Endothelial cell of hepatic sinusoid (primary cell): ENCODE results near the gene ATP6V1F.

Experiments
- in situ Hi-C: cut with HindIII; loops from 2 replicates; pipeline ENCODE4 v1.10.0; 2017; ENCODE audit warnings: low sequenced_read_pairs

The ATP6V1F gene

GRCh38 chr7:128894101-128894440 is 31.4 kb downstream of the ATP6V1F start:
- in situ Hi-C loops = no loop called here

GRCh38 chr7:128895320-128895719 is 32.7 kb downstream of the ATP6V1F start:
- in situ Hi-C loops = no loop called here

DNA sequence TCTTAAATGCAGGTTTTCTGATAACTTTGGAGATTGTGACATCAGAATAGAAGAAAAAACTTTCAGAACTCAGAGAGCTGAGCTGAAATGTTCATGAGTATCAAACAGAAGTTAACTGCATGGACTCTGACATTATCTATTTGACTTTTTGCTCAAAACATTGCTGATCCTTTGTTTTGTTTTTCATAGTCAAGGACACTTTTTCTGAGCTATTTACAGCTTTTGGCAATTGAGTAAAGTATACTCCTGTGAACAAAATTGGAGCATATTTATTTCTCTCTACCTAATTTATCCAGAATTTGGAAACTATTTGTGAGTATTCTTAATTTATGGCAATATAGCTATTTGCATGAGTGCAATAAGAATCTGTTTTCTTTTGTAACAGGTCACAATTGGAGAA is 36.7 kb downstream of the ATP6V1F start:
- in situ Hi-C loops = no loop called here

DNA sequence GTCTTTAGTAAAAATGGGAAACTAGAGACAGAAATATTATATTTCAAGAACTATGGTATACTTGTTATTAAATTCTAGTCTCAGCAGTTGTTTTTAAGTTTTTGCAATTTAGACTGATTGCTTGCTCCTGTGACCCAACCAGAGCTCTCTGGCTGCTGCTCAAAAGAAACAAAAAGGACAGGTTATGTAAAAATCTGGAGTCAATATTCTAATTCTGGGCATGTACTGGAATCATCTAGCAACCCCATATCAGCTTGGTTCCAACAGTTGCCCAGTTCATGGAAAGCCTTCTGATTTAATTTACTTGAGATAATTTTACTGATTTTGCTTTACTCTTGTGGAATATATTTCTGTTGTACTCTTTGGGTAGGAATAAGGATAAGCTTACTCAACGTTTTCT is 37.6 kb downstream of the ATP6V1F start:
- in situ Hi-C loops = no loop called here

- in situ Hi-C loops = no loop called here
Measured at GRCh38 chr7:128902761-128903585, 40.3 kb downstream of the ATP6V1F start.

DNA sequence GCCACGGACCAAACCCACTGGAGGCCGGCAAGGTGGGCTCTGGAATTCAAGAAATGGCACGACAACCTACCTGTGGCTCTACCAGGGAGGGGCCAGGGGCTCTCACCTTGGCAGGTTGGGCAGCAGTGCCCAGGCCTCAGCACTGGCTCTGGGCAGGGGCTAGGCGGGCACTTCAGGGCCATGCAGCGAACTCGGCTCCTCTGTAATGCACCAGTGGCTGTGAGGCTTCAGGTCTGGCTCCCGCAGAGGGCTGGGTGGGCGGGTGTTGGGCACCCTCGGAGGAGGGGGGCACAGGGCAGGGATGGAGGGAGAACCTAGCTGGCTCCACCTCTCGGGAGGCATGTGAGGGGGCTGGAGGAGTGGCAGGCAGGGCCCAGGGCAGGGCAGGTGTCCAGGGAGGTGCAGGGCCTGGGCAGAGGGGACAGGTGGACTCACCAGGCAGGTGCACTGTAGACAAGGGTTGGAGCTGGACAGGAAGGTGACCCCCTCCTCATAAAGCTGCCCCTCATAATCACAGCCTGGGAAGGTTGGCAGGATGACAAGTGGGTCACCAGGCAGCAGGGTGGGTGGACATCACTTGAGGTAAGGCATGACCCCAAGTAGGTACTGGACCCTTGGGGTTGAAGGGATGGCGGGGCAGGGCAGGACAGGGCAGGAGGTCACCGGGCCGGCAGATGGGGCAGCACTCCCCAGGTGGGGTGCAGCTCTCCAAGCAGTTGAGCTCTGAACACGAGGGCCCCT is 41.1 kb downstream of the ATP6V1F start:
- in situ Hi-C loops = no loop called here

DNA sequence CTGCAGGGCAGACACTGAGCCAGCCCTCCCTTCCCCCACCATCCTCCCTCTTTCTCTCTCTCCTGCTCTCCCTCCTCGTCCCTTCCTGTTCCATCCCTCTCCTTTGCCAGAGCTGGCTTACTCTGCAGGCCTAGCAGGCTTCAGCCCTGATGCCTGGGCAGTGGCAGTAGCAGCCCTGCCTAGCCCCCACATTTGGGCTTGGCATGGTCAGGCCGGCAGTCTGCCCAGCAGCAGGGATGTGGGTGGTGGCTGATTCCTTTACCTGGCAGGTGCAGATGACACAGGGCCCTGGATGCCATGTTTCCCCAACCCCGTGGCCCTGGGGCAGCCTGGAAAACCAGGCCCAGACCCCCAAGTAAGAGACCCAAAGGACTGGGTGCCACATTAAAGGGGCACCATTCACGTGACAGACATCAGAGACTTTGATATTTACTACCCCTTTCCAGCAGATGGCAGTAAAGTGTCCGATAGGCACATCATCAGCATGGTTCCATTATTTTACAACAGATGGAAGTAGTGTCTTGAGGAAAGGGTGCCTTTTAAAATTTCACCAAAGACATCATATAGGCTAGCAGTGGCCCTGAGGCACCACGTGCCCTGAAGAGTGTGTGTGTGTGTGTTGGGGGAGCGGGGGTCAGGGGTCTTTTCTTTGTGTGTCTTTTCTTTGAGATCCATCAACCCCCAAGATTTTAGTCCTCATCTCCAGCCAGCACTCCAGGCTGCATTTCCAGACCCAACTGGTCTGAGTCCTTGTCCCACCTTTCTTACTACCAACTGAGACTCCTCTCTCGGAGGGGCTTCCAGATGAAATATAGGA is 41.9 kb downstream of the ATP6V1F start:
- in situ Hi-C loops = no loop called here

- in situ Hi-C loops = no loop called here
Measured at GRCh38 chr7:128906001-128906765, 43.5 kb downstream of the ATP6V1F start.

DNA sequence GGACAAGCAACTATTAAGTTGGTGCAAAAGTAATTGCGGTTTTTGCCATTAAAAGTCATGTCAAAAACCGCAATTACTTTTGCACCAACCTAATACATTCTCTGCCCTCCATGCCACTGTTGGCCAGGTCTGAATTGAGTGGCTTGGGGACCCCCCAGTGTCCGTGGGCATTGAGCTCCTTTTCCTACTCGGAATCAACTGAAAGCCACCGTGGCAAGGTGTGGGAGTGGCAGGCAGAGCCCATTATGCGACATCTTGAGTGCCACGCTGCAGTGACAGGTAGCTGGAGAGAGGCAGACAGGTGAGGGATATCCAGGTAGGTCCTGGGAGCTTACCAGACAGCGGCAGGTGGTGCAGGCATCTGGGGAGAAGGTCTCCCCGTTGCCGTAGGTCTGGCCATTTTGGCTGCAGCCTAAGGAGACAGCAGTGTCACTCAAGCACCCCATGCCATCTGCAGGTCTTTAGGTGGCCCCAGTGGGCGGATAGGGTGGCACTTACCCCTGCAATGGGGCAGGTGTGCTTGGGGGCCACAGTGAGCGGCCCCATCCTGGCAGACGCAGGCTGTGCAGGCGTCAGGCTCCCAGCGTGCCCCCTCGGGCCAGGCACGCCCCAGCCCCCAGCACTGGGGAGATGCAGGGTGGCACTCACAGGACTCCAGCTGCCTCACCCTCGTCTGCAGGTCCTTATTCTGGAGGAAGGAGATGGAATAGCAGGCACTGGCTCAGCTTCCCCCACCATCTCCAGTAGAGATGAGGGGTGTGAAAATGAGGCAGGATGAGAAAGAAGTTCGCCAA is 44.3 kb downstream of the ATP6V1F start:
- in situ Hi-C loops = no loop called here

- in situ Hi-C loops = no loop called here
Measured at GRCh38 chr7:128908750-128909624, 46.3 kb downstream of the ATP6V1F start.

DNA sequence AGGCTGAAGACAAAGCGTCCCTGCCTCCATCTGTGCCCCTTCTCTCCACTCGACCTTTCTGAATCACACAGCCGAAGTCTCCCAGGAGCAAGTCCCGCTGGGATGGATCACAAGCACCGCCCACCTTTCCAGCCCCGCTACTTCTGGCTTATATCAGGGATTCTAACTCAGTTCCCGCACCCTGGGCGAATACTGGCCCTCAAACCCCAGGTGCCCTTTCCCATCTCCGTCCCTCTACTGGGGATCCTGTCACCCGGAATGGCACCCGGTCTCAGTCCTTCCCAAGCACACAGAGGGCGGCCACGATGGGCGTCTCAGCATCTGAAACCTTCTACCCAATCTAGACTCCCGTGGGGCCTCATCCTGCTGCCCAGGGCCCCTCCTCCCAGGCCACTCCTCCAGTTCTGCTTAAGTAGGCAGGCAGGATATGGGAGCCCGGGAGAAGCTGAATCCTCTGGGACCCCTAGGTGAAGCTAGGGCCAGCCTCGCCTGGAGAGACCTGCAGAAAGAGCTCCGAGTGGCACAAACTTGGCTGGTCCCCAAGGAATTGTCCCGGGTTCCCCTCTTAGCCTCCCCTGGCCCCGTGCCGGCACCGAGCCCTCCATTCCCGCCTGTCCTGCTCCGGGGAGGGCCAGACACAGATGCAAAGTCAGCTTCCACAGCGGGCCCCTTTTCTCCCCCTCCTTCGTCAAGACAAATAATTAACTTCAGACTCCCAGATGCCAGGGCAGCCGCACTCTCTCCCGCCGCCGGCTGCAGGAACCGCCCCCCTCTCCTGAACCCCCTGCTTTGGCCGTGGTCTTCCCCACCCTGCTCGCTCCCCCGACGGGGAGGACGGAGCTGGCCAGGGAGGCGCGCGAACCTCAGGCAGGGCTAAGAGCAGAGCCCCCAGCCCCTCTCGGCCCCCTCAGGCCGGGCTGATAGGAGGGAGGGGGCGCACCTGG is 47.2 kb downstream of the ATP6V1F start:
- in situ Hi-C loops = loop anchor here (5.0 to 10.0 kb wide), 3 partner anchors 48 to 175 kb away; partner anchors contain the start of gene ATP6V1F

GRCh38 chr7:128910569-128910945 is 47.9 kb downstream of the ATP6V1F start, which contains the start of gene KCP:
Gene KCP (minus strand): TSS chr7:128910709. CDS start chr7:128910676, 33 bp downstream.
- in situ Hi-C loops = loop anchor here (5.0 to 10.0 kb wide), 3 partner anchors 48 to 174 kb away; partner anchors contain the start of gene ATP6V1F

DNA sequence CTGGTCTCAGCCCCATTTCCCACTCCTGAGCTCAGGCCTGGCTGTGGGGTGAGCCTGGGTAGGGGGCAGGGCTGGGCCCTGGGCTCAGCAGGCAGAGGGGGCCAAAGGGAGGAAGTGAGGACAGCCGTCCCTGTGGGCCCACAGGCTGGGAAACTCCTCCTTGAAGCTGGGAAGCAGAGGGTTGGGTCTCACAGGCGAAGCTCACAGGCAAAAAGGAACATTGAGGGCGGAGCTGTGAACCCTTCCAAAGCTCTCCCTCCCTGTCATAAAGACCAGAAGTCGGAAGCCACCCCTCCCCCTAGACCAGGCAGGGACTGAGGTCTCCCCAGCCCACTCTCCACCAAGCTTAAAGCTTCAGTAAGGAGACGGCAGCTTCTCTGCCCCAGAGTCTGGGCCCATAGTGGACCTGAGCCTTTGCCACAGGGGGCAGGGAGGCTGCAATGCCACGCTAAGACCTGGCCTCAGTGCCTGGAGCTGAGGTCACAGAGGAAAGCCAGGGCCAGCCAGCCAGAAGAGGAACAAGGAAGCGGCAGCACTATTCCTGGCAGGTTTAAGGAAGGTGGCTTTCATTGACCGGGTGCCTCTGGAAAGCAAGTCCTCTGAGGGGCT is 48.9 kb downstream of the ATP6V1F start:
- in situ Hi-C loops = loop anchor here (5.0 to 10.0 kb wide), 3 partner anchors 49 to 173 kb away; partner anchors contain the start of gene ATP6V1F

GRCh38 chr7:128912281-128912680 is 49.6 kb downstream of the ATP6V1F start:
- in situ Hi-C loops = loop anchor here (5.0 to 10.0 kb wide), 3 partner anchors 50 to 173 kb away; partner anchors contain the start of gene ATP6V1F

GRCh38 chr7:128912709-128913495 is 50.2 kb downstream of the ATP6V1F start:
- in situ Hi-C loops = loop anchor here (5.0 to 10.0 kb wide), 3 partner anchors 51 to 172 kb away; partner anchors contain the start of gene ATP6V1F
